ENCODE measurements around the gene HAPSTR1.

The HAPSTR1 gene

GRCh38 chr16:9097266-9098219 lies 6.1 kb downstream of the HAPSTR1 start:
- DNase-seq: no peak

GRCh38 chr16:9098377-9099090 lies 7.1 kb downstream of the HAPSTR1 start:
- no peak for DNase-seq

GRCh38 chr16:9099131-9099625 lies 7.7 kb downstream of the HAPSTR1 start:
- peak; percentile 64 for DNase-seq

- DNase-seq: no peak
These were observed 10.9 kb downstream of the HAPSTR1 start for GRCh38 chr16:9102379-9102778.

GRCh38 chr16:9102943-9103342 lies 11.5 kb downstream of the HAPSTR1 start:
- peak; percentile 45 for DNase-seq

- no peak for DNase-seq
These were observed 12.1 kb downstream of the HAPSTR1 start for GRCh38 chr16:9103546-9103945.

GRCh38 chr16:9105189-9105588 lies 13.7 kb downstream of the HAPSTR1 start:
- DNase-seq: no peak

- DNase-seq: no peak
These were observed 15.9 kb downstream of the HAPSTR1 start for GRCh38 chr16:9107025-9107970.

- no peak for DNase-seq
These were observed 17.8 kb downstream of the HAPSTR1 start for GRCh38 chr16:9109255-9109654.

GRCh38 chr16:9112166-9112843 lies 20.9 kb downstream of the HAPSTR1 start:
- DNase-seq: no peak

- DNase-seq: no peak
These were observed 21.4 kb downstream of the HAPSTR1 start for GRCh38 chr16:9112844-9113186.

GRCh38 chr16:9113707-9114106 lies 22.3 kb downstream of the HAPSTR1 start:
- no peak for DNase-seq

GRCh38 chr16:9114112-9114511 lies 22.7 kb downstream of the HAPSTR1 start:
- no peak for DNase-seq

- DNase-seq: no peak
These were observed 23.4 kb downstream of the HAPSTR1 start for GRCh38 chr16:9114842-9115241.

GRCh38 chr16:9115277-9115676 lies 23.8 kb downstream of the HAPSTR1 start:
- no peak for DNase-seq

- no peak for DNase-seq
These were observed 24.7 kb downstream of the HAPSTR1 start for GRCh38 chr16:9116141-9116540.

GRCh38 chr16:9118170-9118569 lies 26.7 kb downstream of the HAPSTR1 start:
- no peak for DNase-seq

- DNase-seq: no peak
These were observed 28.4 kb downstream of the HAPSTR1 start for GRCh38 chr16:9119795-9120194.

- DNase-seq: no peak
These were observed 30.9 kb downstream of the HAPSTR1 start for GRCh38 chr16:9122342-9122741.

- no peak for DNase-seq
These were observed 31.5 kb downstream of the HAPSTR1 start for GRCh38 chr16:9122969-9123368.

- DNase-seq: no peak
These were observed 32.0 kb downstream of the HAPSTR1 start for GRCh38 chr16:9123401-9123800.

- peak; percentile 22 for DNase-seq
These were observed 32.4 kb downstream of the HAPSTR1 start for GRCh38 chr16:9123871-9124270.

Measured in activated CD4-positive, alpha-beta T cell treated with anti-CD3 and anti-CD28 coated beads, Interleukin-10, Interleukin-2, amounts not matched to agents 100 ng/mL and 50 ng/mL, durations not matched to agents 16 hours and 8 hours (primary cell).